Activated B cell treated with CpG ODN at 0.5 μM for 24 hours (primary cell): ENCODE data around the gene OSBPL5. TPM values are rescaled to one million over a fixed set of nuclear protein-coding genes. Genes with fewer than 3 reads are reported as not detected.

ENCODE experiments used
- ATAC-seq: fragments of 200-7000 bp; cut with Tn5 transposase; one replicate; pipeline ENCODE4 v1.10.0; 2021; ENCODE audit warnings: low read depth, mild to moderate bottlenecking, moderate library complexity
- CTCF ChIA-PET: fragments of 350-600 bp; sonication (Branson Sonifier 250); formaldehyde crosslinking; loops from one replicate; lab custom pipeline; 2021; ENCODE audit warnings: antibody characterized with exemption; lab: Charles Lee
- POLR2A ChIA-PET: fragments of 350-600 bp; sonication (Branson Sonifier 250); formaldehyde crosslinking; loops from one replicate; lab custom pipeline; 2021; ENCODE audit warnings: antibody characterized with exemption; lab: Charles Lee
- DNase-seq: peaks from one replicate; pipeline ENCODE4 v3.0.0; 2022
- H3K27ac Mint-ChIP-seq: one replicate; pipeline ENCODE4 v1.8.0; 2020; ENCODE audit warnings: mixed read lengths
- H3K27me3 Mint-ChIP-seq: one replicate; pipeline ENCODE4 v1.8.0; 2021; ENCODE audit warnings: mixed read lengths
- H3K36me3 Mint-ChIP-seq: one replicate; pipeline ENCODE4 v1.8.0; 2021; ENCODE audit warnings: low read depth, mixed read lengths
- H3K4me1 Mint-ChIP-seq: one replicate; pipeline ENCODE4 v1.8.0; 2021; ENCODE audit warnings: mixed read lengths
- H3K4me3 Mint-ChIP-seq: one replicate; pipeline ENCODE4 v1.8.0; 2020; ENCODE audit warnings: mild to moderate bottlenecking, mixed read lengths
- H3K9me3 Mint-ChIP-seq: one replicate; pipeline ENCODE4 v1.8.0; 2020; ENCODE audit warnings: mixed read lengths
- intact Hi-C: fragments of 100-400 bp; cut with micrococcal nuclease; formaldehyde crosslinking; loops from one replicate; pipeline ENCODE4 v1.15.1; 2024
- total RNA-seq: library from RNA; stranded (reverse); gene quantifications from 2 replicates; pipeline ENCODE4 v1.2.3, GENCODE V29; 2022
- TF ChIP-seq, protein P1 (sequence below): fragments of 200-600 bp; IDR thresholded peaks from one replicate; pipeline ENCODE4 v1.8.0; 2022; ENCODE audit warnings: antibody characterized with exemption, mild to moderate bottlenecking

Gene OSBPL5
- total RNA-seq = not detected in 2 replicates

GRCh38 chr11:3165152-3165705, at the start of gene OSBPL5:
OSBPL5 (minus strand) TSS chr11:3165310; CDS start chr11:3129148, 36,162 bp downstream.
- POLR2A ChIA-PET = no interaction called here
- peak within 1 kb of the TSS; percentile 0 for H3K4me3 Mint-ChIP-seq
- H3K9me3 Mint-ChIP-seq = no peaks in the 10 kb centered on the region
- H3K4me1 Mint-ChIP-seq = peaks cover 13% of the 10 kb centered on the region
- CTCF ChIA-PET = no interaction called here
- DNase-seq = no peak
- TF ChIP-seq, protein P1, sequence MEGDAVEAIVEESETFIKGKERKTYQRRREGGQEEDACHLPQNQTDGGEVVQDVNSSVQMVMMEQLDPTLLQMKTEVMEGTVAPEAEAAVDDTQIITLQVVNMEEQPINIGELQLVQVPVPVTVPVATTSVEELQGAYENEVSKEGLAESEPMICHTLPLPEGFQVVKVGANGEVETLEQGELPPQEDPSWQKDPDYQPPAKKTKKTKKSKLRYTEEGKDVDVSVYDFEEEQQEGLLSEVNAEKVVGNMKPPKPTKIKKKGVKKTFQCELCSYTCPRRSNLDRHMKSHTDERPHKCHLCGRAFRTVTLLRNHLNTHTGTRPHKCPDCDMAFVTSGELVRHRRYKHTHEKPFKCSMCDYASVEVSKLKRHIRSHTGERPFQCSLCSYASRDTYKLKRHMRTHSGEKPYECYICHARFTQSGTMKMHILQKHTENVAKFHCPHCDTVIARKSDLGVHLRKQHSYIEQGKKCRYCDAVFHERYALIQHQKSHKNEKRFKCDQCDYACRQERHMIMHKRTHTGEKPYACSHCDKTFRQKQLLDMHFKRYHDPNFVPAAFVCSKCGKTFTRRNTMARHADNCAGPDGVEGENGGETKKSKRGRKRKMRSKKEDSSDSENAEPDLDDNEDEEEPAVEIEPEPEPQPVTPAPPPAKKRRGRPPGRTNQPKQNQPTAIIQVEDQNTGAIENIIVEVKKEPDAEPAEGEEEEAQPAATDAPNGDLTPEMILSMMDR = no peak
- intact Hi-C loops = no loop called here
- ATAC-seq = no peak
- peaks cover 55% of the 10 kb centered on the region for H3K27me3 Mint-ChIP-seq
- H3K36me3 Mint-ChIP-seq = no peaks in the 10 kb centered on the region
- no peak within 1 kb of the TSS for H3K27ac Mint-ChIP-seq

DNA sequence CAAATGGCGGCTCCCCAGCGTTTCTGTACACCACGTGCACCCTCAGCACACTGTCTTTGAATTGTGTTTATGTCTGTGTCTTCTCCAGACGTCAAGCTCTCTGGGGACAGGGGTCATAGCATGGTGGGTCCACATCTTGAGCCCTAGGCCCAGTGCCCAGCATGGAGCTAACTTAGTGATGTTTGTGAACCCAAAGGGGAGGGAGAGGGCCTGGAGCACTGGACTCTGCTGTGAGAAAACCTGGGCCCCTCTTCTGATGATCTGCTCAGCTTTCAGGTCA, 49.2 kb upstream of the OSBPL5 start:
- intact Hi-C loops = no loop called here
- ChIA-PET CTCF (no interaction called here), POLR2A (no interaction called here)
- Mint-ChIP-seq H3K4me1 (no peaks in the 10 kb centered on the region), H3K4me3 (no peak overlapping the region), H3K9me3 (peaks cover 13% of the 10 kb centered on the region), H3K36me3 (no peaks in the 10 kb centered on the region), H3K27me3 (peaks cover 18% of the 10 kb centered on the region), H3K27ac (no peak overlapping the region)
- TF ChIP-seq, protein P1 = no peak
- no peak for ATAC-seq
- peak; percentile 4 for DNase-seq

DNA sequence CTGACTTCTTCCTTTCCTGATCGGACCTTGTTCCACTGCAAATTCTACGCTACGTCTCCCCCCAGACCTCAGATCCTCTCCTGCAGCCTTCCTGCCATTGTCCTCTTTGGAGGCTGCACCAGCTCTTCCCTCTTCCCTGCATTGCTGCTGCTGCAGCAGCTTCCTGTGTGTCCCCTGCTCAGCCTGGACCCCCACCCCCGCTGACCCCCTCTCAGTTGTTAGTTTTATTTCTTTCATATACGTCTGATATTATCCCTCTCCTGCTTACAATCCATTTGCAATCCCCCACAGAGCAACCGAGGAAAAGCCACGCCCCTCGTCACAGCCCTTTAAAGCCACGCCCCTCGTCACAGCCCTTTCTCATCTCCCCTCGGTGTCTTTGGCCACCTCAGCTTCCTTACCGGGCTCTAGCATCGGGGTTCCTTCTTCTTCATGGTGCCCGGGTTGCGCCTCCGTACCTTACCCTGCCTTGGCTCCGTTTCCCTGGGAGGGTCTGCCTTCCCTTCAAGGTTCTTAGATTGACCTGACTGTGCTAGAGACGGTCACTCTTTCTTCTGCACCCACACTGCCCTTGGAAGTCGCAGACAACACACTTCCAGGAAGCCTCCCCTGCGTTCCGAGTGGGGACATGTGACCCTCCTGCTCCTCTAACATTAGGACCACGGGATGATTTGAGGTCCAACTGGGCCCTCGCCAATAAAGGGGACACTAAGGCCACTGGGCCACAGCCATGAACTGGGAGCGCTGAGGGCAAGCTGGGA, 48.7 kb upstream of the OSBPL5 start:
- TF ChIP-seq, protein P1 = no peak
- intact Hi-C loops = no loop called here
- Mint-ChIP-seq H3K4me3 (no peak overlapping the region), H3K9me3 (peaks cover 13% of the 10 kb centered on the region), H3K4me1 (no peaks in the 10 kb centered on the region), H3K27me3 (peaks cover 18% of the 10 kb centered on the region), H3K36me3 (no peaks in the 10 kb centered on the region), H3K27ac (no peak overlapping the region)
- no peak for DNase-seq
- ChIA-PET POLR2A (no interaction called here), CTCF (no interaction called here)
- no peak for ATAC-seq

DNA sequence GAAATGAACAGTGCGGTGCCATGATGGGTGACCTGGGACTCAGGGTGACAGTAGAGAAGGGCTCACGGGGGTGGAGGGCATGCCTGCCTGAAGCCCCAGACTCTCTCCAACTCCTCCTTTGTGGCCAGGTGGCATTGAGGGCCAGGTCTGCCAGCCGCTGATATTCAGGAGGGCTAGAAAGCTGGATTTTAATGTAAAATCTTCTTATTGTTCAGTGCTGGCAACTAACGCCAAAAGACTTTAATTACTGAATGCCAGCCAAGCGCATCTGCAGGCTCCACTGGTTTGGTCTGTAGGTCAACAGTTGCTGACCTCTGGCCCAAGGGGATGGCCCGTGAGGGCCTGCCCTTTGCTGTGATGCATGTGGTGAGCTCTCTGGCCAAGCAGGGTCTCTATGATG, 43.2 kb upstream of the OSBPL5 start:
- CTCF ChIA-PET = no interaction called here
- no peak for ATAC-seq
- Mint-ChIP-seq H3K9me3 (peaks cover 13% of the 10 kb centered on the region), H3K27me3 (peaks cover 4% of the 10 kb centered on the region), H3K27ac (no peak overlapping the region), H3K4me3 (no peak overlapping the region), H3K36me3 (no peaks in the 10 kb centered on the region), H3K4me1 (no peaks in the 10 kb centered on the region)
- no peak for DNase-seq
- intact Hi-C loops = no loop called here
- POLR2A ChIA-PET = no interaction called here
- TF ChIP-seq, protein P1 = no peak

DNA sequence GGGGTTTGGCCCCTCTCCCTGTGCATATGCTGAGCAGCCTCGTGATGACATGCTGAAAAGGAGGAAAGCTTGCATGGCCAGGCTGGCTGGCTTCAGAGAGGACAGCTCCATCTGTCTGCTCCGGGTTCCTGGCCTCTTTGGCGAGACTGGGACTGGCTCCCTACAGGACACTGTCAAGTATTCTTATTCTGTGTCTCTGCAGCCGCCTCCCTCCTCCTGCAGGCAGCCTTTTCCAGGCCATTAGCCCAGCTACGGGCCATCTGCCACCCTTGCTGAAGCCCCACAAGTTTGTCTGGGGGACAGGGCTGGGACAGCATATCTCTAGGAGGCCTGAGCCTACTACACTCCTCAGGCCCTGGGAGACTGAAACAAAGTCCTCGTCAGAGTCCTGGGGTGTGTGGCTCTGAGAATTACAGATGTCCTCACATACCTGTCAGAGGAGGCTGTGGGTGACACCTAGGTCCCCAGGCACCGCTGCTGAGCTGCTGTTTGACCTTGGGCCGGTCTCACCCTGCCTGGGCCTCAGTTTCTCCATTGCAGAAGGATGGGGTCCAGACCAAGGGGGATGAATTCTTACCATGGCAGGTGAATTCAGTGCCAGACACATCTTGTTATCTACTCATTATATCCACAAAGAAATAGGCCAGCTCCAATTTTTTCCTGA, 42.5 kb upstream of the OSBPL5 start:
- no peak overlapping the region for H3K4me3 Mint-ChIP-seq
- intact Hi-C loops = no loop called here
- no peak for DNase-seq
- ATAC-seq = no peak
- H3K27me3 Mint-ChIP-seq = peaks cover 5% of the 10 kb centered on the region
- H3K36me3 Mint-ChIP-seq = no peaks in the 10 kb centered on the region
- no peaks in the 10 kb centered on the region for H3K4me1 Mint-ChIP-seq
- POLR2A ChIA-PET = no interaction called here
- H3K27ac Mint-ChIP-seq = no peak overlapping the region
- TF ChIP-seq, protein P1 = no peak
- CTCF ChIA-PET = no interaction called here
- peaks cover 13% of the 10 kb centered on the region for H3K9me3 Mint-ChIP-seq
